NCI-H2107 treated with DMSO at 0.1 percent for 48 hours (cell line): Measurements from ENCODE around the gene CHN1.
A peak's percentile ranks its signal among the peaks of the same experiment; 100 is the strongest.

ENCODE experiments used
- DNase-seq: peaks from one replicate; lab custom pipeline; 2025; ENCODE audit not compliant: unreplicated experiment; lab: John Stamatoyannopoulos, UW

CHN1 gene

DNA sequence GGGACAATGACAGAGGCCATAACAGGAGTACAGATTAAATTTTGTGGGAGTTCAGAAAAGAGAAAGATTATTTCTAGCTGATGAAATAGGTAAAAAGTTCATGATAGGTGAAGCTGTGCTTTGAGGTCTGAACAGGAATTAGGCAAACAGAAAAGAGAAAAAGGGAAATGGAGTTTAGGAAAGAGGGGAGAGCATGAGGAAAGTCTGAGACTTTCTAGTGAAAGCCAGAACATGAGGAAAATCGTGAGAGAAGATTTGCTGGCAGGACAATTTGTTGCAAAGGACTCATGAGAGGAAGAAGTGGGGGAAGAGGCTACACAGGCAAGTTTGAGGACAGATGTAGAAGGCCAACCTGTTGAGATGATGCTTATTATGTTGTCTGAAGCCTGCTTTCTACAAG lies 6.3 kb upstream of the CHN1 start:
- DNase-seq = no peak

DNA sequence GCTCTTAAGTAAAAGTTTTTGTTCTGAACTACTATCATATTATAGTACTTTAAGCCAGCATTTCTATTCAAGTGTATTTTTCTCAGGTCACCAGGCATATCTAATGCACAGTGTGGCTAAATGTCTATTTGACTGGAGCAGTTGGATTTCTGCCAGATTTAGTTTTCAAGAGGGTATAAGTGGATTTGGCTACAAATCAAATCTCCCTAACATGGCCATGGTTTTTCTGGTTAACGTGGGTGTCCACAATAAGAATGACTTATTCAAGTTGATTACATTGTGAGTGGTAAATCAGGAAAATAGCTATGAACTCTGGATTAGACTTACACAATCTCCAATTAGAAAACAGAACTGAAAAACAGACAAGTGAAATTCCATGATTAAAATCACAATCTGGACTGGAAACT lies 5.7 kb upstream of the CHN1 start:
- peak; percentile 97 for DNase-seq

DNA sequence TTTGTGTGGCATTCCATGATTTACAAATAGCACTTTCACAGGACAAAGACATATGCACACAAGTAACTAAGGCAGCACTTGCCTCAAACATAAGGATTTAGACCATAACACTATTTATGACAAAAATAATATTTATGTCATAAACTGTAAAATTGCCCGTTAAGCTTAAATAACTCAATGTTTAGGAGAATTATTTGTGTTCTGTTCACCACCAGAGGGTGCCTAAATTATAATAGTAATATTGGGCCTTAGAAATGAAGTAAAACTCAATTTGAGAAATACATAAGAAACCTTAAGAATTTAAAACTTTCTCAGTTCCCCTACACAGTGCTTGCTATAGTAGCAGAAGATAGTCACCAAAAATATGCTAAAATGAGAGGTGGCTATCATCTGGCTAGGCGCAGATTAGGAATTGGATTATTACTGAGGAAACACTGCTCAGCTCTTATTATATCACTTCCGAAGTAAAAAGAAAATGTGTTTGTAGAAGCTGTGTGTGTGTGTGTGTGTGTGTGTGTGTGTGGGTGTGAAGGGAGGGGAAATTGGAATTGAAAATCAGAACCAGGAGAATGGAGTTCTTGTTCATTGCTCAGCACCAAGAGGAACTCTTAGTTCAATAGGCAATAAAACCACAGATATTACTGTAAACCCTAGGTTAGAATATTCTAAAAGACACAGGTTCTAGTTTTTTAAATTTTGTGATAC lies 4.9 kb upstream of the CHN1 start:
- DNase-seq = no peak

DNA sequence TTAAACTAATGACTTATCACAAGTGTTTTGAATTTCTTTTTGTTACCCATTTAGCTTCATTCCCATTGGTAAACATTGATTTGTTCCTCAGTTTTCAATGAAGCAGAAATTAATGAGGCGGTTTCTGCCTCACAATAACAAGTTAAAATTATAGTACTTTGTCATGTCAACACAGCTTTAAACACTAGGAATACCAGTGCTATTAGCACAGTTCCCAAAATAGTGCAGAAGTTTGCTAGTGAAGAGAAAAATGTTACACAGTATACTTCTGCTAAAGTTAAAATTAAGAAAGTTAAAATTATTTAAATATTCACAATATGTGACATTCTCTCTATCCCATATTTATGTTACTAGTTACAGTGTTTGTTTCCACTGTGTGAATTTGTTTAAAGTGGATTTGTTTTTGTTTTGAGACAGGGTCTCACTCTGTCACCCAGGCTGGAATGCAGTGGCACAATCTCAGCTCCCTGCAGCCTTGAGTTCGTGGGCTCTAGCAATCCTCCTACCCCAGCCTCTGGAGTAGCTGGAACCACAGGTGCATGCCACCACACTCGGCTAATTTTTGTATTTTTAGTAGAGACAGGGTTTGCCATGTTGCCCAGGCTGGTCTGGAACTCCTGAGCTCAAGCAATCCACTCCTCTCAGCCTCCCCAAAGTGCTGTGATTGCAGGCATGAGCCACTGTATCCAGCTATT lies 3.8 kb upstream of the CHN1 start:
- no peak for DNase-seq

DNA sequence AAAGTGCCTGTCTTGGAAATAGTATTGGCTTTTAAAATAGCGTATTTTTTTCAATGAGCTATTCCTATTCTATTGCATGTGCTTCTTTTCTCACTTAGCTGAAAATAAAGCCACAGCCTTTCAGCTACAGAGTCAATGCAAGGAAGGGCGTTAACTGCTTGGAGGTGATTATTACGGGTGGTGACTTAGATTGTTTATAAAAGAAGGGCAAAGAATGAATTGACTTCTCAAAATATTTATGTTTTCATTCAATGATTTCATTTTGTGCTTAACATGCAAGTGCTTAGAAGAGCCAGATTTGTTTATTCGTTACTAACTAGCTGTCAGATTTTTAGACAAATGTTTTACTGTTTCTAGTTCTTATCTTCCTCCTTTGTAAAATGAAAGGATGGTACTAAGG lies 2.8 kb upstream of the CHN1 start:
- no peak for DNase-seq

DNA sequence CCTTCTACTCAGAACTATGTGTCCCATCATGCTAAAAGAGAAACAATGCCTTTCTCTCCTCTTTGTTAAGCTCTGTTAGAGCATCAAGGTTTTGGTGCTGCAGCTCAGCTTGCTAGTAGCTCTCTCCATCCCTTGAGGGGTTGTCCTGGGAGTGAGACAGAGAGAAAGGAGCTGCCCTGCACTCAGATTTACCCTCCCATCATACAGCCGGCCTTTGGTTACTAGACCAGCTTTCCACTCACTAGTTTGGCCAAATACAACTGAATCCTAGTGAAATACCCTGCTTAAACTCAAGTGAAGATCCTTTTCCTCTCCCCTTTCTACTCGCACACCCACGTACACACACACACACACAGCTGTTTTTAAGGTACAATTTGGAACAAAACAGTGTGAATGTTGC lies 2.3 kb upstream of the CHN1 start:
- no peak for DNase-seq

DNA sequence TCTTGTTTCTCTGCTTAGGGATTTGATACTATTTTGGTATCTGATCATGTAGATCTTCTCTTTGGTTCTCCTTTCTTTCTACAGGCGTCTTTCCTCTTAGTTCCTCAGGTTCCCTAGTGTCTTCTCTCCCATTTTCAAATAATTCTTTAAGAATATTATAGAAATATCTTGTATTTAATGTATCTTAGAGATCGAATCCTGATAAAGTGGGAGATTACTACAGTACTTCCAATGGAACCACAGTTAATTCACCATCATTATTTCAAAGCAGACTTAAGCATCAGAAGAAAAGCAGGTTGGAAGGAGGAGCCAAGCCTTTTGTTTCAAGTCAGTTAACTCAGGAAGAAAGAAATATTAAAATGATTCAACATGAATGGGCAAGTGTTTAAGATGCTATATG lies 1.1 kb upstream of the CHN1 start:
- no peak for DNase-seq

DNA sequence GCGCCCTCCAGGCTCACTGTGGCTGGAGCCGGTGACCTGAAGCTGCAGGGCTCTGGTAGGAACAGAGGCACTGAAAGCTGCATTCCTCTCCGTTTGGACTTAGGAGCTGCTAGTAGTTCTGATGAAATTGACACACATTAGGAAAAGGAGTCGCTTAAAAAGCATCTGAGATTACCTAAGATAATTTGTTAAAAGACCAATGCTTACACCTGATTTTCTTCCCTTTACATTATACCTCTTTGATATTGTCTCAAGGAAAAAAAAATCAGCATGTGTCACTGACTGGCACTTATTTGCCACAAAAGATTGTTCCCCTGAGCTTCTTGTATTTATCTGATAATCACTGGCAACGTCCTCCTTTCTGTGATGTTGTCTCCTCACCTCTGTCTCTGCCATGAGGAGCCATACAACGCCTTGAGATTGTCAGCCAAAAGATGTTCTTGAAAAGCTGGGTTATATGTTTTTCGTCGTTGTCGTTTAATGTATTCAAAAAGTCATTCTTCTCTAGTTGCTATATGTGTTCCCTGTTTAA lies 618 bp upstream of the CHN1 start:
- no peak for DNase-seq

DNA sequence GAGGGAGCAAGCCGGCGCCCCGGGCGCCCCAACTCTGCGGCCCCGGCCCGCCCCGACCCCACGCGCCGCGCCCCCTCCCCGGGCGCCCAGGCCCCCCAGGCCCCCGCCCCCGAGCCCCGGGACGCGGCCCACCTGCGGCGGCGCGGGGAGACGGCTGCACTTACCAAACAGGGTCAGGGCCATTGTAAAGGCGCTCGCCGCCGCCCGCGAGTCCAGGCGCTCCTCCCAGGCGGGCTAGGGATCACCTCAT lies 526 bp downstream of the CHN1 start:
- no peak for DNase-seq

DNA sequence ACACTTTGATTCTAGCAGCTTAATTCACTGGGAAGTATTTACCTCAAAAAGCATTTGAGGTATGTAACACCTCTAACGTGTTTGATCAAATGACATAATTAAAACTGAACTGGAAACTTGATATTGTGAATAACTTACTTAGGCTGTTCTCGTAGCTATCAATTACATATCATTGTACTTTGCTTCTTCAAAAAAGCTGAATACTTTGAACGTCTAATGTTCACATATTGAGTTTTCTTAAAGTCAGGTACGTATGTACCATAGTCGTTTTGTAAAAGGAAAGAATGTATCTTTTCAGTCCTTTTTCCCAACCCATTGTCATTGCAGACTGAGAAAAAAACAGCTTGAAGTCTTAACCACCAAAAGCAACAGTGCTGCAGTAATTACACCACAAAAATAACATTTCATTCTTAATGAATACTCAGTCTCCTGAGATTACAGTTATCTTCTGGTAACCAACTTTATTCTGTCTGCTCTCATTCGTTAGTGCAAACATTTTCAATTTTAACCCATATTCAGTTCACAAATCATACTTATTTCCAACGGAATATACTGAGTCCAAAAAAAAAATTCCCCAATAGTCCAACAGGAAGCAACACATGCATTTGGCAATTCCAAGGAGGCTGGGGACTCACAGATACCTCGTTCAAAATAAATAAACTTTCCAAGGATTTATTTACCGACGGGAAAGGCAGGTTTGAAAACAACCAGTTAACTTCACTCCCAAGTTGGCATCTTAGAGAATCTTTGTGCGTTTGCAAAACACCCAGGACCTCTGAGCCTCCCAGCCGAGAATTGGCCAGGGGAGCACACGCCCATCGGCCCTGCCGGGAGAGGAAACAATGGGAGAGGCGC lies 1.1 kb downstream of the CHN1 start:
- DNase-seq = peak; percentile 73

DNA sequence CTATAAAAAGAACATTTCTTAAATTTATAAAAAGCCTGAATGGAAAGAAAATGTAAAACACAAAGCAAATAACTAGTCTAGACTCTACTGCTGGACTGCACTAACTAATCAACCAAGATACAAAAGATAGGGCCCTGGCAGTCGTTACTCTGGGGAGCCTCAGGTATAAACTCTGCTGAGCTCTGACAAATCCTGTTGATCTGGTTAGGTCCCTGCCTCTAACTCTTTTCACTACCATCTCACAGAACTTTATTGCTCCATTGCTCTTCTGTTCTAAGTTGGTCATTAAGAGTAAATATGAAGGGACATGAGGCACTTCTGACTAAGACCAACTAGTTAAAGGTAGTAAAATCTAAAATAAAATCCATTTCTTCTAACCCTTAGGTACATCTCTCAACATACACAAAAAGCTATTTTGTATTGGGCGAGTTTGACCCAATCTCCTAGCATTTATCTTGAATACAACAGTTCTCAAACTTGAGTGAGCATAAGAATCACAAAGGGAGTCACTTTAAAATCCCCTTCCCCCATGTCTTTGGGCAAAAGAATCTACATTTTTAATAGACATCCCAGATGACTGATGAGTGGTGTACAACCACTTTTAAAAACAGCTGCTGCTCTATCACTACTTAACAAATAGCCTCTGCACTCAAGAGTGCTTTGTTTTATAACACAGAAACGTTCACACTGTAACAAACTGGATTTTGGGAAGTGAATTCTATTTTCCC lies 2.5 kb downstream of the CHN1 start:
- DNase-seq = no peak

DNA sequence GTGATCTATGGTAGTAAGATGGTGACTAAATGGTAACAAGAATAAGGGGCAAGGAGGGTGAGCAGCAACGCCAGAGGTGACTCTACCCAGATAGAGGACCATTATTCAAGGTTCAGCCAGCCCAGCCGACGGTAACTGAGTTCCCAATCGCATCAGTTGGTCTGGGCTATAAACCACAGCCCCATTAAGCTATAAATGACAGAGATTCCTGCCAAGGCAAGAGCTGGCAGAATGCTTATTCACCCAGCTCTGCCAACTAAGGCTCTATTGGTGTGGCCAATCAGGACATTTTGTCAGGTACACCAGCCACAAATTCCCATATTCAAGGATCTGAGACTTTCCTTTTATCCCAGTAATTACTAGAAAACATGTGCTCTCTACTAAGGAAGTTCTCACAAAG lies 3.6 kb downstream of the CHN1 start:
- DNase-seq = no peak

DNA sequence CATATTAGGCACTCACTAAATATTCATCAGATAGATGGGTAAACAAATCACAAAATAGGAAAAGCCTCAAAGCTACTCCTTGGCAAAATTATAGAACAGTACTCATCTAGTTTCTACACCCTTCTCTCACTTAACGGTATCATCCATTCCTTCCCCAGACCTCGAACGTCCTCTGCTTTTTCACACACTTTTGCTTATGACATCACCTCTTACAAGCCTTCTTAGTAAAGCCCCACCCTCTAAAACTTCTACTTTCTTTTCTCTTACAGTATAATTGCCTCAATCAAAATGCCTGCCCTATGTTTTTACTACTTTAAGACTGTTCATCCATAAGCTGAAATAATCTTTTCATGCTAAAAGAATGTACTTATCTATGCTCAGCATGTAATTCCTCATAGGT lies 8.1 kb downstream of the CHN1 start:
- DNase-seq = no peak

DNA sequence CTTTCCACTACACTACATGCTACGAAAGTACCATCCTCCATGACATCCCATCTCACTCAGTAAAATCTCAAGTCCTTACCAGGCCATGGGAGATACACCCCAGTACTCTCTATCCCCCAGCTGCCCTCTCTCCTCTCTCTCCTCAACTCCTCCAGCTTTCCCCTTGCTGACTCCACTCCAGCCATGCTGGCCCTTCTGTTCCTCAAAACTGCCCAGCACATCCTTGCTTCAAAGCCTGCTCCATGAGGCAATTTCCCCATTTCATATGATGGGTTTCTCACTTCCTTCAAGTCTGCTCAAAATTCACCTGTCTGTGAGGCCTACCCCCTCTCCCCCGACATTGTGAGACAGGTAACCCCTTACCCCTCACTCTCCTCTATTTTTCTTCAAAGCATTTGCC lies 8.6 kb downstream of the CHN1 start:
- no peak for DNase-seq

DNA sequence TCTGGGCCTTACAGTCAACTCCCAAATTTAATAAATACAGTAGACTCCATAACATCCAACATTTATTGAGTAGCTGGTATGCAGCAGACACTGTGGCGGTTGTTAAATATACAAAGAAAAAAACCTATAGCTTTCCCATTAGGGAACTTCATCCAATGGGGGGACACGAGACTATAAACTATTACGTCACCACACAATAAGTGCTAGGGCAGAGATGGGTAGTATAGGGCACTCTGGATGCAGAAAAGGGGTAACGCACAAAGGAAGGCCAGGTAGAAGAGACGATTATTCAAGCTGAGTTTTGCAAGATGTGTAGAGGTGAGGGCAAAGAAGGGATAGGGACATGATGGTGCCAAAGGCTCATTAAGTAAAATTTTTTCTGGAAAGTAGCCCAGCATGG lies 10.8 kb downstream of the CHN1 start:
- no peak for DNase-seq

DNA sequence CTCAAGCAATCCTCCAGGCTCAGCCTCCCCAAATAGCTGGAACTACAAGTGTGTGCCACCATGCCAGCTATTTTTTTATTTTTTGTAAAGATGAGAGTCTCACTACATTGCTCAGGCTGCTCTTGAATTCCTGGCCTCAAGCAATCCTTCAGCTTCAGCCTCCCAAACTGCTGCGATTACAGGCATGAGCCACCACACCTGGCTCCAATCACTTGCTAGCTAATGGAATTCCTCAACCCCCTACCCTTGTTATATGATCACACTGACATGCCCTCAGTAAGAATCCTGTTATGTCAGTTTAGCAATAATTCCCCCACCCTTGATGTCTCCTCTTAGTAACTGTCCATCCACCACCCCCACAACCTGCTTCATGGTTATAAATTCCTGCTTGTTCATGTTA lies 12.3 kb downstream of the CHN1 start:
- DNase-seq = no peak

DNA sequence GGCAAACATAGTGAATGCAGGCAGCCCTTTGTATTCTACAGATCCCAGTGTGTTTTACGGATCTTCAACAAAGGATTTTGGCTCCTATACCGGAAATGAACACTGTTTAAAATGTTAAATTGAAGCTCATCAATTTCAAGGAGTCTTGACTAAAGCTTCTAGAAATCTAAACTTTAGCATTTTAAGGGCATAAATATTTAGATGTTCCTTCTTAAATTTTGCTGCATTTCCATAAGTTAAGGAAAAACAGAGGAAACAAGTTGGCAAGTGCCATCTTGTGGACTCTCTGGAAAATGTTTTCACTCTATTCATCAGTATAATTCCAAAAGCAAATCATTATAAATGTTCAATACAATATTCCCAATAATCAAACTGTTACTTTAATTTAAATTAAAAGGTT lies 19.6 kb downstream of the CHN1 start:
- peak; percentile 15 for DNase-seq

DNA sequence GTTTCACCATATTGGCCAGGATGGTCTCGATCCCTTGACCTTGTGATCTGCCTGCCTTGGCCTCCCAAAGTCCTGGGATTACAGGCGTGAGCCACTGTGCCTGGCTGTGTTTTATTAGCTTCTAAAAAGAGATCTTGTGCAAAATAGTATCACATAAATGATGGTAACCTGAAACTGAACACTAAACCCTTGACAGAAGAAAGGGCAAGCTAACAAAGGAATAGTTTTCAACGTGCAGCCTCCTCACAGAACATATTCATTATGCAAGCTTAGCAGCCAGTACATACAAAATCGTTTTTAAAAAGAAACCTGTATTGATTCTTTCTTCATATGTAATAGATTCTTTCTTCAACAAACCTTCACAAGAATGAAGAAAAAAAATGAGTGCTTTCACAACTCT lies 20.6 kb downstream of the CHN1 start:
- DNase-seq = peak; percentile 77

DNA sequence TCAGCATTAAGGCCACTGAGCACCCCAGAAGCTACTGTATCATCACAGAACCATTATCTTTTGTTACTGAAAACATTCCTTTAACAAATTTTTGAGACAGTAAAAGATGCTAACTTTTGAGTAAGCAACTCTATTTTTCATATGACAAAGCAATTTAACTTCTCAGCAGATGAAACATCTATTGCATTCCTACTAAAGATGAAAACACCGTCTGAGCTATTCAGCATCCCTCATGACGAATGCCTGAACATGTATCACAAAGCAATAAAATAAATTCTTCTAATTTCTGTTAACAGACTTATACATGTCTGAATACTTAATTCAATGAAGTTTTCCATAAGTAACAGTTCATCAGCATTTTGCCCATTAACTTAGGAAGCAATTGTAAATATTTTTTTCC lies 23.9 kb downstream of the CHN1 start:
- no peak for DNase-seq

DNA sequence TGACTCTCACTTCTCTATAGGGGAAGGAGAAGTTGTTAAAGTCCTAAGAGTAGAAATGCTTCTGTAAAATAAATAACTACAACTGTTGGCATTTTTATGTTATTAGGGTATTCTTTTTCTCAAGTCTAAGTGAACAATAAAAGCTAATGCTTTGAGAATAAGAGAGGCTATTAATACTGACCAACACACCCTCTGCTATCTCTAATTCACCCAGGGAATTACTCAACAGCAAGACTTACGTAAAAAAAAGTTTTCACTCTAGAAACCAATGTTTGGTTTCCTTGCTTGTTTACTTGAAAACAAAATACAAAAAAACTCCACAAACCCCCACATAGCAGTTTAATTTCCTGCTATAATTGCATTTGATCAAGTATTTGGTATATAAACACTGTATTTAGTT lies 25.2 kb downstream of the CHN1 start:
- DNase-seq = no peak

DNA sequence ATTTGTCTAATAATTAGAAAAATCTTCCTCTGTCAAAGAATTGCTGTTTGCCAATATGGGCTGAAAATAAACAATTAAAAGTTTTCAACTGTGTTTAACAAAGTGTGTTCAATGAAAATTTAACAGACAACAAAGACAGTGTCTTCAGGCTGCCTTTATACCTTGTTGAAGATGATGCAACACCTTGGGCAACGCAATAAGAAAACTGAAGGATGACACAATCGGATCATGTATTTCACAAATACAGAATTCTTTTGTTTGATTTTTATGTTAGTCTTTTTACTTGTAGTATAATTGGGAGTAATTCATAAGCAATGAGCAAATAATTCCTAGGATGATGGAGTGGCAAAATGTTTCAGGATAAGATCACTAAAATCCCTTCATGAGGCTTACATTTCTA lies 27.8 kb downstream of the CHN1 start:
- no peak for DNase-seq

DNA sequence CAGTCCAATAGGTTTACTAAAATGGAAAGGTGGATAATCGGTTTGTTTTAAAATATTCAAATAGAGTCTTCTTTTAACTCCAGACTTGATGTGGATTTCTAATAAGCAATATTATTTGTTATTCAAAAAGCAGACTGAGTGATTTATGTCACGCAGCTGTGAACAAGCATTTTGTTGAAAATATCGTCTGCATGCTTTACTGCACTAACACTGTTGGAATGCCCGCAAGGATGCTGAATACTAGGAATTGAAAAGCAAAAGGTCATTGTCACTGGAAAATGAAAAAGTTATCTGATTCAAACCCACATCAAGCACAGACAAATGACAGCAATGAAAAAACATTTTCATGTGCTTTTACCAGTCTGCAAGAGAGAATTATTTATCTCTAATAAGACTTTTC lies 31.1 kb downstream of the CHN1 start:
- no peak for DNase-seq
